Vagina (tissue), 2 donors: Measurements from ENCODE around the gene PADI2.

Experiments used
- POLR2A ChIP-seq, 2 donors: fragments of 450-650 bp; IDR thresholded peaks; one replicate each; pipeline ENCODE4 v1.6.1; 2017; ENCODE audit warnings: antibody characterized with exemption in 2 of 2, mild to moderate bottlenecking in 2 of 2, moderate library complexity in 2 of 2
- POLR2AphosphoS5 ChIP-seq, 2 donors: sonication (generic); formaldehyde crosslinking; IDR thresholded peaks; one replicate each; pipeline ENCODE4 v1.9.0; 2017; ENCODE audit warnings: antibody characterized with exemption in 2 of 2, mild to moderate bottlenecking in 2 of 2, low read depth in 1 of 2; ENCODE audit not compliant: insufficient read depth in 1 of 2
- TF ChIP-seq, protein P1 (sequence below), 3 experiments: fragments of 450-650 bp in 2 of 3; fragments of 200-600 bp in 1 of 3; sonication (generic) in 1 of 3; IDR thresholded peaks; one replicate each; pipeline ENCODE4 v1.5.1; 2017 to 2019; ENCODE audit warnings: antibody characterized with exemption in 3 of 3, mild to moderate bottlenecking in 2 of 3, moderate library complexity in 2 of 3

DNA sequence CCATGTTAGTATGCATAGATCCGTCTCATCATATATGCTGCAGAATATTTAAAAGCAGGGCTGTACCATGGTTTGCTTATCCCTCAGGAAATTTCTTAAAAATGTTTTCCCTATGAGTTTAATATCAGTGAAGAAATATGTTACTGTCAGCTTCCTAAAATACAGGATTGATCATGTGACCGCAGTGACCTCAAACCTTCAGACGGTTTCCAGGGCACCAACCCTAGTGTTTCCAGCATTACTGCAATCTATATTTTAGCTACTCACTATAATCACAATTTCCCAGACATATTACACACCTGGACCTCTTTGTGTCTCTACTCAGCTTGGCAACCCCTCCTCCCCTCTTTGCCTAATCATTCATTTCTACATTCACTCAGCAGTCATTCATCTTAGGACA lies 57.8 kb downstream of the PADI2 start:
- TF ChIP-seq, protein P1, sequence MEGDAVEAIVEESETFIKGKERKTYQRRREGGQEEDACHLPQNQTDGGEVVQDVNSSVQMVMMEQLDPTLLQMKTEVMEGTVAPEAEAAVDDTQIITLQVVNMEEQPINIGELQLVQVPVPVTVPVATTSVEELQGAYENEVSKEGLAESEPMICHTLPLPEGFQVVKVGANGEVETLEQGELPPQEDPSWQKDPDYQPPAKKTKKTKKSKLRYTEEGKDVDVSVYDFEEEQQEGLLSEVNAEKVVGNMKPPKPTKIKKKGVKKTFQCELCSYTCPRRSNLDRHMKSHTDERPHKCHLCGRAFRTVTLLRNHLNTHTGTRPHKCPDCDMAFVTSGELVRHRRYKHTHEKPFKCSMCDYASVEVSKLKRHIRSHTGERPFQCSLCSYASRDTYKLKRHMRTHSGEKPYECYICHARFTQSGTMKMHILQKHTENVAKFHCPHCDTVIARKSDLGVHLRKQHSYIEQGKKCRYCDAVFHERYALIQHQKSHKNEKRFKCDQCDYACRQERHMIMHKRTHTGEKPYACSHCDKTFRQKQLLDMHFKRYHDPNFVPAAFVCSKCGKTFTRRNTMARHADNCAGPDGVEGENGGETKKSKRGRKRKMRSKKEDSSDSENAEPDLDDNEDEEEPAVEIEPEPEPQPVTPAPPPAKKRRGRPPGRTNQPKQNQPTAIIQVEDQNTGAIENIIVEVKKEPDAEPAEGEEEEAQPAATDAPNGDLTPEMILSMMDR (IDR thresholded peaks at IDR 0.05), result no peak
- no peak for TF ChIP-seq POLR2A (IDR thresholded peaks at IDR 0.05)
- TF ChIP-seq POLR2AphosphoS5 (IDR thresholded peaks at IDR 0.05; ENCODE audit: insufficient read depth in 1 of 2, low read depth in 1 of 2), result no peak
